ENCODE measurements around the gene CD276. TPM values are rescaled to one million over a fixed set of nuclear protein-coding genes. Genes with fewer than 3 reads are reported as not detected.
"Not testable (repeated sequence)": the region's sequence is repeated elsewhere in the genome, so short reads cannot be mapped to it uniquely, and the experiment has no call there.

CD276 gene
- total RNA-seq, 1 experiment from 2014 or later: 198 TPM

- DNase-seq (ENCODE audit: low read depth); in situ Hi-C loops (cut with HindIII; ENCODE audit: low pct_unique_long_range_greater_than_20kb, low sequenced_read_pairs): not testable (repeated sequence)
These were observed 19.4 kb downstream of the CD276 start for GRCh38 chr15:73703601-73704000.

- DNase-seq (ENCODE audit: low read depth); in situ Hi-C loops (cut with HindIII; ENCODE audit: low pct_unique_long_range_greater_than_20kb, low sequenced_read_pairs): not testable (repeated sequence)
These were observed 20.1 kb downstream of the CD276 start for GRCh38 chr15:73704142-73704868.

- in situ Hi-C loops (cut with HindIII; ENCODE audit: low pct_unique_long_range_greater_than_20kb, low sequenced_read_pairs): no loop called here
- peak; percentile 44 for DNase-seq (ENCODE audit: low read depth)
These were observed 20.9 kb downstream of the CD276 start for GRCh38 chr15:73704869-73705645.

GRCh38 chr15:73708691-73709090 is 24.5 kb downstream of the CD276 start:
- DNase-seq (ENCODE audit: low read depth): no peak
- in situ Hi-C loops (cut with HindIII; ENCODE audit: low pct_unique_long_range_greater_than_20kb, low sequenced_read_pairs): no loop called here

- DNase-seq (ENCODE audit: low read depth): no peak
- in situ Hi-C loops (cut with HindIII; ENCODE audit: low pct_unique_long_range_greater_than_20kb, low sequenced_read_pairs): no loop called here
These were observed 25.1 kb downstream of the CD276 start for GRCh38 chr15:73709241-73709640.

- in situ Hi-C loops (cut with HindIII; ENCODE audit: low pct_unique_long_range_greater_than_20kb, low sequenced_read_pairs): no loop called here
- DNase-seq (ENCODE audit: low read depth): no peak
These were observed 25.5 kb downstream of the CD276 start for GRCh38 chr15:73709686-73710085.

GRCh38 chr15:73710321-73710720 is 26.1 kb downstream of the CD276 start:
- in situ Hi-C loops (cut with HindIII; ENCODE audit: low pct_unique_long_range_greater_than_20kb, low sequenced_read_pairs): no loop called here
- no peak for DNase-seq (ENCODE audit: low read depth)

GRCh38 chr15:73711526-73711925 is 27.3 kb downstream of the CD276 start:
- DNase-seq (ENCODE audit: low read depth): no peak
- in situ Hi-C loops (cut with HindIII; ENCODE audit: low pct_unique_long_range_greater_than_20kb, low sequenced_read_pairs): no loop called here

- DNase-seq (ENCODE audit: low read depth): no peak
- in situ Hi-C loops (cut with HindIII; ENCODE audit: low pct_unique_long_range_greater_than_20kb, low sequenced_read_pairs): no loop called here
These were observed 27.9 kb downstream of the CD276 start for GRCh38 chr15:73712107-73712506.

GRCh38 chr15:73714695-73715301 is 30.6 kb downstream of the CD276 start:
- in situ Hi-C loops (cut with HindIII; ENCODE audit: low pct_unique_long_range_greater_than_20kb, low sequenced_read_pairs): no loop called here
- no peak for DNase-seq (ENCODE audit: low read depth)

GRCh38 chr15:73715417-73715816 is 31.2 kb downstream of the CD276 start:
- no peak for DNase-seq (ENCODE audit: low read depth)
- in situ Hi-C loops (cut with HindIII; ENCODE audit: low pct_unique_long_range_greater_than_20kb, low sequenced_read_pairs): no loop called here

GRCh38 chr15:73716417-73716816 is 32.2 kb downstream of the CD276 start:
- in situ Hi-C loops (cut with HindIII; ENCODE audit: low pct_unique_long_range_greater_than_20kb, low sequenced_read_pairs): no loop called here
- DNase-seq (ENCODE audit: low read depth): no peak

GRCh38 chr15:73717206-73717605 is 33.0 kb downstream of the CD276 start:
- no peak for DNase-seq (ENCODE audit: low read depth)
- in situ Hi-C loops (cut with HindIII; ENCODE audit: low pct_unique_long_range_greater_than_20kb, low sequenced_read_pairs): no loop called here

GRCh38 chr15:73717802-73718201 is 33.6 kb downstream of the CD276 start:
- in situ Hi-C loops (cut with HindIII; ENCODE audit: low pct_unique_long_range_greater_than_20kb, low sequenced_read_pairs): no loop called here
- DNase-seq (ENCODE audit: low read depth): no peak

GRCh38 chr15:73718694-73719093 is 34.5 kb downstream of the CD276 start:
- no peak for DNase-seq (ENCODE audit: low read depth)
- in situ Hi-C loops (cut with HindIII; ENCODE audit: low pct_unique_long_range_greater_than_20kb, low sequenced_read_pairs): no loop called here

- in situ Hi-C loops (cut with HindIII; ENCODE audit: low pct_unique_long_range_greater_than_20kb, low sequenced_read_pairs): no loop called here
- DNase-seq (ENCODE audit: low read depth): no peak
These were observed 38.2 kb downstream of the CD276 start for GRCh38 chr15:73722425-73722824.

GRCh38 chr15:73723191-73723590 is 39.0 kb downstream of the CD276 start:
- in situ Hi-C loops (cut with HindIII; ENCODE audit: low pct_unique_long_range_greater_than_20kb, low sequenced_read_pairs): no loop called here
- DNase-seq (ENCODE audit: low read depth): no peak

- in situ Hi-C loops (cut with HindIII; ENCODE audit: low pct_unique_long_range_greater_than_20kb, low sequenced_read_pairs): no loop called here
- DNase-seq (ENCODE audit: low read depth): no peak
These were observed 40.0 kb downstream of the CD276 start for GRCh38 chr15:73724212-73724611.

GRCh38 chr15:73727330-73727976 is 43.3 kb downstream of the CD276 start:
- peak; percentile 56 for DNase-seq (ENCODE audit: low read depth)
- in situ Hi-C loops (cut with HindIII; ENCODE audit: low pct_unique_long_range_greater_than_20kb, low sequenced_read_pairs): no loop called here
